CD14-positive monocyte (primary cell): ENCODE results near the gene ERG. TPM values are rescaled to one million over a fixed set of nuclear protein-coding genes. Genes with fewer than 3 reads are reported as not detected.

Experiments used
- DNase-seq, 3 donors: peaks; one replicate each; pipeline ENCODE4 v3.0.0-alpha.2; 2011 to 2022
- H2AFZ ChIP-seq: 2 replicates; pipeline ENCODE4 v1.6.0; 2012; ENCODE audit warnings: mild to moderate bottlenecking, low read depth, low read length, inconsistent platforms; ENCODE audit not compliant: insufficient read depth, poor library complexity, severe bottlenecking
- H3K27ac ChIP-seq, 2 donors: 1 replicate in 1 of 2; 2 replicates in 1 of 2; pipeline ENCODE4 v1.5.1; 2012 to 2013; ENCODE audit warnings: low read length in 2 of 2, control low read depth in 1 of 2, inconsistent platforms in 1 of 2, low read depth in 1 of 2, mild to moderate bottlenecking in 1 of 2
- H3K27me3 ChIP-seq, 2 donors: one replicate each; pipeline versions ENCODE4 v1.6.0 to v1.6.1; 2011 to 2013; ENCODE audit warnings: low read length in 2 of 2; ENCODE audit not compliant: control insufficient read depth in 2 of 2, insufficient read depth in 2 of 2
- H3K36me3 ChIP-seq, 2 donors: replicated peaks in 1 of 2; 1 replicate in 1 of 2; 2 replicates in 1 of 2; pipeline versions ENCODE4 v1.5.1 to v1.6.1; 2012 to 2013; ENCODE audit warnings: low read length in 2 of 2, control low read depth in 1 of 2, inconsistent platforms in 1 of 2, mild to moderate bottlenecking in 1 of 2; ENCODE audit not compliant: insufficient read depth in 2 of 2, control insufficient read depth in 1 of 2
- H3K4me1 ChIP-seq, 2 donors: 1 replicate in 1 of 2; 2 replicates in 1 of 2; pipeline versions ENCODE4 v1.5.1 to v1.6.1; 2012 to 2013; ENCODE audit warnings: low read length in 2 of 2, control low read depth in 1 of 2, inconsistent platforms in 1 of 2, mild to moderate bottlenecking in 1 of 2, moderate library complexity in 1 of 2; ENCODE audit not compliant: insufficient read depth in 2 of 2, control insufficient read depth in 1 of 2
- H3K4me2 ChIP-seq: replicated peaks from 2 replicates; pipeline ENCODE3; 2012; ENCODE audit warnings: low read length, moderate library complexity, mild to moderate bottlenecking; ENCODE audit not compliant: poor library complexity, severe bottlenecking; ENCODE audit errors: extremely low read depth
- H3K4me3 ChIP-seq, 3 experiments: fragments of 200-600 bp in 1 of 3; sonication (generic) in 1 of 3; replicated peaks in 1 of 3; 1 replicate in 2 of 3; 2 replicates in 1 of 3; pipeline ENCODE4 v1.5.1; 2011 to 2013; ENCODE audit warnings: low read length in 3 of 3, mild to moderate bottlenecking in 3 of 3, control low read depth in 2 of 3, low read depth in 2 of 3, inconsistent platforms in 1 of 3, moderate library complexity in 1 of 3
- H3K79me2 ChIP-seq: 2 replicates; pipeline ENCODE4 v1.6.0; 2012; ENCODE audit warnings: mild to moderate bottlenecking, control low read depth, inconsistent platforms, low read length, moderate library complexity; ENCODE audit not compliant: insufficient read depth
- H3K9ac ChIP-seq: 2 replicates; pipeline ENCODE4 v1.6.0; 2017; ENCODE audit warnings: low read length, mild to moderate bottlenecking; ENCODE audit not compliant: insufficient read depth, poor library complexity, severe bottlenecking
- H3K9me3 ChIP-seq, 2 donors: replicated peaks in 1 of 2; 1 replicate in 1 of 2; 2 replicates in 1 of 2; pipeline versions ENCODE4 v1.5.1 to v1.6.1; 2012 to 2013; ENCODE audit warnings: low read length in 2 of 2, control low read depth in 1 of 2; ENCODE audit not compliant: control insufficient read depth in 1 of 2, insufficient read depth in 1 of 2
- H4K20me1 ChIP-seq: 2 replicates; pipeline ENCODE4 v1.6.0; 2012; ENCODE audit warnings: mild to moderate bottlenecking, low read length, control low read depth, moderate library complexity; ENCODE audit not compliant: insufficient read depth
- H3K27ac Mint-ChIP-seq, 7 donors: one replicate each; pipeline ENCODE4 v1.8.0; 2020; ENCODE audit warnings: mild to moderate bottlenecking in 7 of 7, mixed read lengths in 7 of 7, moderate library complexity in 6 of 7, inconsistent platforms in 2 of 7
- H3K27me3 Mint-ChIP-seq, 3 donors: one replicate each; pipeline ENCODE4 v1.8.0; 2021 to 2022; ENCODE audit warnings: low read depth in 3 of 3, mild to moderate bottlenecking in 3 of 3, mixed read lengths in 3 of 3, moderate library complexity in 3 of 3, inconsistent platforms in 1 of 3
- H3K36me3 Mint-ChIP-seq, 2 donors: one replicate each; pipeline ENCODE4 v1.8.0; 2020; ENCODE audit warnings: mixed read lengths in 2 of 2, inconsistent platforms in 1 of 2, mild to moderate bottlenecking in 1 of 2
- H3K4me1 Mint-ChIP-seq: one replicate; pipeline ENCODE4 v1.8.0; 2020; ENCODE audit warnings: mild to moderate bottlenecking, mixed read lengths
- H3K4me3 Mint-ChIP-seq, 2 donors: one replicate each; pipeline ENCODE4 v1.8.0; 2020; ENCODE audit warnings: mild to moderate bottlenecking in 2 of 2, mixed read lengths in 2 of 2, moderate library complexity in 1 of 2
- H3K9me3 Mint-ChIP-seq, 7 donors: one replicate each; pipeline ENCODE4 v1.8.0; 2020 to 2022; ENCODE audit warnings: mixed read lengths in 7 of 7, mild to moderate bottlenecking in 6 of 7, moderate library complexity in 6 of 7, inconsistent platforms in 2 of 7
- WGBS: methylation state at CpG from one replicate; pipeline ENCODE4 v1.1.5; 2013; ENCODE audit warnings: missing lambda C conversion rate; ENCODE audit not compliant: insufficient coverage; 5-methylcytosine and 5-hydroxymethylcytosine counted together
- intact Hi-C, 2 donors: fragments of 100-400 bp; cut with micrococcal nuclease; formaldehyde crosslinking; loops; one replicate each; pipeline versions ENCODE4 v1.15.0 to v1.15.1; 2023
- polyA plus RNA-seq, 3 donors: library from polyadenylated mRNA; depleted of rRNA in 1 of 3; unstranded in 2 of 3; stranded (reverse) in 1 of 3; fragments of 300-500 nt in 2 of 3; fragments of >200 nt in 1 of 3; fragmentation: Illumina TruSeq in 2 of 3; gene quantifications; 1 replicate in 2 of 3; 2 replicates in 1 of 3; pipeline ENCODE4 v1.2.3, GENCODE V29; 2012 to 2021
- TF ChIP-seq, protein P1 (sequence below): fragments of 200-600 bp; IDR thresholded peaks from one replicate; pipeline ENCODE4 v1.8.0; 2022; ENCODE audit warnings: antibody characterized with exemption, mild to moderate bottlenecking

The ERG gene
- polyA plus RNA-seq, 3 donors = 0.16 to 0.22 TPM; not detected in 1

DNA sequence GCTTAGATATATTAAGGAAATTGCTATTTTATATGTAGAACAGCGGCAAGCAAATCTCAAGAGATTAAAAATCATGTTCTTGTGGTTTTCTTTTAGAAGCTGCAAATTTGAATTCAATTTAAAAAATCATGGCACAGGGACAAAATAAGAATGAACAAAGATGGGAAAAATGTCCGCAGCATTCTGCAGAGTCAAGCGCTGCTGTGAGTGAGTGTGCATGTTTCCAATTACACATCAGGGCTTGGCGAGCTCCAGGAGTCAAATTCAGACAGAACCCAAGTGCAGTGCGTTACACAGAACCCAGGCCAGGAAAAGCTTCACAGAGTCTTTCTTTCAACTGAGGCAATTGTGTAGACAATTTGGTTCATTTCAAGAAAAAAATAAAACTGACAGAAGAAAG is 33.3 kb upstream of the ERG start:
- no peak for DNase-seq
- Histone ChIP-seq H3K27ac (no peak overlapping the region), H3K27me3 (no peaks in the 10 kb centered on the region), H3K79me2 (no peaks in the 10 kb centered on the region), H3K9me3 (no peaks in the 10 kb centered on the region), H3K4me1 (no peaks in the 10 kb centered on the region), H3K36me3 (no peaks in the 10 kb centered on the region), H3K9ac (no peak overlapping the region), H2AFZ (no peak overlapping the region), H3K4me2 (no peak overlapping the region), H4K20me1 (no peaks in the 10 kb centered on the region), H3K4me3 (no peak overlapping the region)
- intact Hi-C loops = no loop called here
- Mint-ChIP-seq H3K4me1 (no peaks in the 10 kb centered on the region), H3K27ac (no peak overlapping the region), H3K36me3 (no peaks in the 10 kb centered on the region), H3K27me3 (no peaks in the 10 kb centered on the region), H3K4me3 (no peak overlapping the region), H3K9me3 (no peaks in the 10 kb centered on the region)
- WGBS = 100% methylated on average over 2 of the region's 5 CpGs
- TF ChIP-seq, protein P1, sequence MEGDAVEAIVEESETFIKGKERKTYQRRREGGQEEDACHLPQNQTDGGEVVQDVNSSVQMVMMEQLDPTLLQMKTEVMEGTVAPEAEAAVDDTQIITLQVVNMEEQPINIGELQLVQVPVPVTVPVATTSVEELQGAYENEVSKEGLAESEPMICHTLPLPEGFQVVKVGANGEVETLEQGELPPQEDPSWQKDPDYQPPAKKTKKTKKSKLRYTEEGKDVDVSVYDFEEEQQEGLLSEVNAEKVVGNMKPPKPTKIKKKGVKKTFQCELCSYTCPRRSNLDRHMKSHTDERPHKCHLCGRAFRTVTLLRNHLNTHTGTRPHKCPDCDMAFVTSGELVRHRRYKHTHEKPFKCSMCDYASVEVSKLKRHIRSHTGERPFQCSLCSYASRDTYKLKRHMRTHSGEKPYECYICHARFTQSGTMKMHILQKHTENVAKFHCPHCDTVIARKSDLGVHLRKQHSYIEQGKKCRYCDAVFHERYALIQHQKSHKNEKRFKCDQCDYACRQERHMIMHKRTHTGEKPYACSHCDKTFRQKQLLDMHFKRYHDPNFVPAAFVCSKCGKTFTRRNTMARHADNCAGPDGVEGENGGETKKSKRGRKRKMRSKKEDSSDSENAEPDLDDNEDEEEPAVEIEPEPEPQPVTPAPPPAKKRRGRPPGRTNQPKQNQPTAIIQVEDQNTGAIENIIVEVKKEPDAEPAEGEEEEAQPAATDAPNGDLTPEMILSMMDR = no peak

DNA sequence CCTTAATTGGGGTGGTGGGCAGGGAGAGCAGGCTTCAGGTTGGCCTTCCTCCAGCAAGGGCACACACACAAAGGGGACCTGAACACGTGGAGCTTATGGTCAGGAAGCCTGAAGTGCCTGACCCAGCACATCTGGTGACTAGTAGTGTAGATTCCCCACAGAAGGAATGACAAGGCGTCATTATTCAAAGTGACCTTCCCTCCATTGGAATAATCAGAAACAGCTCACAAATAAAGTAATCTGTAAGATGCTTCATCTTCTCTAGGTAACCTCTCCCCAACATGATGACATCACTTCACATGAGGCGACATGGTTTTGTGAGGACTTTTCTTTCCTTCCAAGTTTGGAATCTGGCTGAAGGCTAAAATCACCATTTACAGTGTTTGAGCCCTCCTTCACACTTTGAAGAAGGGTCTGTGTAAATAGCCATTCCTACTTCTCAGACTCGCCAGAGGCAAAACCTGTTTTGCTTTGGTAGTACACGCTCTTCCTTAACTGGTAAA is 32.8 kb upstream of the ERG start:
- no peaks in the 10 kb centered on the region for H4K20me1 ChIP-seq
- Mint-ChIP-seq H3K36me3 (no peaks in the 10 kb centered on the region), H3K9me3 (no peaks in the 10 kb centered on the region), H3K4me3 (no peak overlapping the region), H3K4me1 (no peaks in the 10 kb centered on the region), H3K27ac (no peak overlapping the region), H3K27me3 (no peaks in the 10 kb centered on the region)
- intact Hi-C loops = no loop called here
- H3K79me2 ChIP-seq = no peaks in the 10 kb centered on the region
- no peak for DNase-seq
- no peaks in the 10 kb centered on the region for H3K9me3 ChIP-seq
- no peak overlapping the region for H3K4me3 ChIP-seq
- no peak overlapping the region for H3K27ac ChIP-seq
- H3K36me3 ChIP-seq = no peaks in the 10 kb centered on the region
- TF ChIP-seq, protein P1 = no peak
- H2AFZ ChIP-seq = no peak overlapping the region
- no peak overlapping the region for H3K4me2 ChIP-seq
- no CpG with 5 or more reads among the region's 5 CpGs for WGBS
- H3K9ac ChIP-seq = no peak overlapping the region
- no peaks in the 10 kb centered on the region for H3K4me1 ChIP-seq
- H3K27me3 ChIP-seq = no peaks in the 10 kb centered on the region
